Superior temporal gyrus (tissue), 1 donor: ENCODE results near the gene SREBF1.

Source experiments
- DNase-seq: peaks from one replicate; pipeline ENCODE4 v3.0.0-alpha.2; 2016; ENCODE audit errors: extremely low spot score

SREBF1 gene

GRCh38 chr17:17763136-17763535, 73.7 kb downstream of the SREBF1 start:
- no peak for DNase-seq

GRCh38 chr17:17762744-17763105, 74.1 kb downstream of the SREBF1 start:
- DNase-seq: no peak
